Stimulated activated naive B cell treated with anti-CD40 and anti-IgM and Interleukin-4, amounts not matched to agents 10 μg/mL and 1 μg/mL and 100 μg/mL, for 72 hours (primary cell): Measurements from ENCODE around the gene SHB.

Source experiments
- ATAC-seq, 2 donors: fragments of 150-1000 bp; cut with Tn5 transposase; replicated peaks; 2 replicates each; pipeline ENCODE4 v1.10.0; 2021; ENCODE audit warnings: moderate library complexity in 1 of 2
- DNase-seq: peaks from one replicate; pipeline ENCODE4 v3.0.0; 2021
- H3K27ac Mint-ChIP-seq: one replicate; pipeline ENCODE4 v1.8.0; 2022; ENCODE audit warnings: mild to moderate bottlenecking, mixed read lengths
- H3K27me3 Mint-ChIP-seq, 2 donors: one replicate each; pipeline ENCODE4 v1.8.0; 2022; ENCODE audit warnings: mixed read lengths in 2 of 2
- H3K36me3 Mint-ChIP-seq, 2 donors: one replicate each; pipeline ENCODE4 v1.8.0; 2022; ENCODE audit warnings: mixed read lengths in 2 of 2, mild to moderate bottlenecking in 1 of 2
- H3K4me1 Mint-ChIP-seq, 2 donors: one replicate each; pipeline ENCODE4 v1.8.0; 2022; ENCODE audit warnings: mixed read lengths in 2 of 2, mild to moderate bottlenecking in 1 of 2
- H3K4me3 Mint-ChIP-seq, 2 donors: one replicate each; pipeline ENCODE4 v1.8.0; 2022; ENCODE audit warnings: mild to moderate bottlenecking in 2 of 2, mixed read lengths in 2 of 2, moderate library complexity in 1 of 2
- H3K9me3 Mint-ChIP-seq, 2 donors: one replicate each; pipeline ENCODE4 v1.8.0; 2022; ENCODE audit warnings: mixed read lengths in 2 of 2, mild to moderate bottlenecking in 1 of 2

Gene SHB

GRCh38 chr9:38081356-38082108 lies 12.5 kb upstream of the SHB start:
- H3K4me1 Mint-ChIP-seq, result no peaks in the 10 kb centered on the region
- DNase-seq (no peak), ATAC-seq (no peak)
- H3K9me3 Mint-ChIP-seq, result peaks cover 0 to 4% of the 10 kb centered on the region in 2 donors
- peaks cover 32 to 45% of the 10 kb centered on the region in 2 donors for H3K27me3 Mint-ChIP-seq
- H3K36me3 Mint-ChIP-seq, result no peaks in the 10 kb centered on the region
- no peak overlapping the region for H3K4me3 Mint-ChIP-seq
- no peak overlapping the region for H3K27ac Mint-ChIP-seq

GRCh38 chr9:38079461-38080031 lies 10.5 kb upstream of the SHB start:
- no peak overlapping the region for H3K4me3 Mint-ChIP-seq

GRCh38 chr9:38075272-38075671 lies 6.2 kb upstream of the SHB start:
- H3K9me3 Mint-ChIP-seq, result peaks cover 4% of the 10 kb centered on the region in 2 donors
- no peak for DNase-seq
- H3K36me3 Mint-ChIP-seq, result no peaks in the 10 kb centered on the region
- ATAC-seq, result no peak
- H3K27me3 Mint-ChIP-seq, result peaks cover 21 to 34% of the 10 kb centered on the region in 2 donors
- H3K4me1 Mint-ChIP-seq, result no peaks in the 10 kb centered on the region
- H3K4me3 Mint-ChIP-seq, result no peak overlapping the region
- H3K27ac Mint-ChIP-seq, result no peak overlapping the region

More at GRCh38 chr9:38079461-38080031, 10.5 kb upstream of the SHB start:
- H3K36me3 Mint-ChIP-seq, result no peaks in the 10 kb centered on the region
- peaks cover 32 to 37% of the 10 kb centered on the region in 2 donors for H3K27me3 Mint-ChIP-seq
- ATAC-seq, result no peak
- no peak overlapping the region for H3K27ac Mint-ChIP-seq
- DNase-seq, result no peak
- peaks cover 4% of the 10 kb centered on the region in 2 donors for H3K9me3 Mint-ChIP-seq
- no peaks in the 10 kb centered on the region for H3K4me1 Mint-ChIP-seq

- DNase-seq, result no peak
- peaks cover 3 to 4% of the 10 kb centered on the region in 2 donors for H3K4me1 Mint-ChIP-seq
- peaks cover 4% of the 10 kb centered on the region in 2 donors for H3K9me3 Mint-ChIP-seq
- no peak overlapping the region for H3K27ac Mint-ChIP-seq
- no peak overlapping the region for H3K4me3 Mint-ChIP-seq
- no peak for ATAC-seq
- peaks cover 17 to 27% of the 10 kb centered on the region in 2 donors for H3K27me3 Mint-ChIP-seq
- no peaks in the 10 kb centered on the region for H3K36me3 Mint-ChIP-seq
These were observed 5.5 kb upstream of the SHB start for GRCh38 chr9:38074441-38074961.

GRCh38 chr9:38073882-38074281 lies 4.9 kb upstream of the SHB start:
- no peak overlapping the region for H3K27ac Mint-ChIP-seq
- H3K4me3 Mint-ChIP-seq, result no peak overlapping the region
- no peak for ATAC-seq
- H3K4me1 Mint-ChIP-seq, result peaks cover 3 to 6% of the 10 kb centered on the region in 2 donors
- no peaks in the 10 kb centered on the region for H3K36me3 Mint-ChIP-seq
- H3K9me3 Mint-ChIP-seq, result peaks cover 4% of the 10 kb centered on the region in 2 donors
- no peak for DNase-seq
- peaks cover 10 to 21% of the 10 kb centered on the region in 2 donors for H3K27me3 Mint-ChIP-seq

GRCh38 chr9:38071470-38072134 lies 2.6 kb upstream of the SHB start:
- ATAC-seq, result no peak
- peaks cover under 1 to 4% of the 10 kb centered on the region in 2 donors for H3K9me3 Mint-ChIP-seq
- peaks cover 11 to 21% of the 10 kb centered on the region in 2 donors for H3K4me1 Mint-ChIP-seq
- DNase-seq, result no peak
- no peak overlapping the region for H3K27ac Mint-ChIP-seq
- H3K4me3 Mint-ChIP-seq, result no peak overlapping the region
- peaks cover 0 to 3% of the 10 kb centered on the region in 2 donors for H3K36me3 Mint-ChIP-seq
- H3K27me3 Mint-ChIP-seq, result peaks cover 13 to 24% of the 10 kb centered on the region in 2 donors

GRCh38 chr9:38067859-38068681 lies 957 bp downstream of the SHB start:
- H3K4me1 Mint-ChIP-seq, result peaks cover 24 to 43% of the 10 kb centered on the region in 2 donors
- H3K27me3 Mint-ChIP-seq, result peaks cover 37 to 43% of the 10 kb centered on the region in 2 donors
- H3K36me3 Mint-ChIP-seq, result peaks cover 4 to 7% of the 10 kb centered on the region in 2 donors
- H3K27ac Mint-ChIP-seq, result no peak overlapping the region
- ATAC-seq, result no peak
- peak overlapping the region; percentile 82 to 85 for H3K4me3 Mint-ChIP-seq
- no peak for DNase-seq
- no peaks in the 10 kb centered on the region for H3K9me3 Mint-ChIP-seq

- peaks cover 4 to 7% of the 10 kb centered on the region in 2 donors for H3K36me3 Mint-ChIP-seq
- peaks cover 24 to 44% of the 10 kb centered on the region in 2 donors for H3K4me1 Mint-ChIP-seq
- no peaks in the 10 kb centered on the region for H3K9me3 Mint-ChIP-seq
- H3K27me3 Mint-ChIP-seq, result peaks cover 40 to 44% of the 10 kb centered on the region in 2 donors
- H3K27ac Mint-ChIP-seq, result peak overlapping the region; percentile 16
- H3K4me3 Mint-ChIP-seq, result peak overlapping the region; percentile 82 to 85
- ATAC-seq, result no peak
- no peak for DNase-seq
These were observed 1.8 kb downstream of the SHB start for GRCh38 chr9:38066914-38067858.

GRCh38 chr9:38066197-38066913 lies 2.7 kb downstream of the SHB start:
- ATAC-seq (no peak), DNase-seq (no peak)
- peak overlapping the region; percentile 82 to 85 for H3K4me3 Mint-ChIP-seq
- H3K27me3 Mint-ChIP-seq, result peaks cover 43 to 44% of the 10 kb centered on the region in 2 donors
- peaks cover 30 to 50% of the 10 kb centered on the region in 2 donors for H3K4me1 Mint-ChIP-seq
- no peak overlapping the region for H3K27ac Mint-ChIP-seq
- peaks cover 4 to 7% of the 10 kb centered on the region in 2 donors for H3K36me3 Mint-ChIP-seq
- no peaks in the 10 kb centered on the region for H3K9me3 Mint-ChIP-seq

- peaks cover 4 to 7% of the 10 kb centered on the region in 2 donors for H3K36me3 Mint-ChIP-seq
- peak in 1 of 2 donors; percentile 17 for ATAC-seq
- H3K4me3 Mint-ChIP-seq, result peak overlapping the region in 1 of 2 donors; percentile 0
- H3K9me3 Mint-ChIP-seq, result no peaks in the 10 kb centered on the region
- no peak for DNase-seq
- peak overlapping the region; percentile 1 for H3K27ac Mint-ChIP-seq
- H3K27me3 Mint-ChIP-seq, result peaks cover 43 to 44% of the 10 kb centered on the region in 2 donors
- H3K4me1 Mint-ChIP-seq, result peaks cover 32 to 53% of the 10 kb centered on the region in 2 donors
These were observed 3.5 kb downstream of the SHB start for GRCh38 chr9:38065369-38066075.

- no peak overlapping the region for H3K27ac Mint-ChIP-seq
- no peak overlapping the region for H3K4me3 Mint-ChIP-seq
These were observed 4.1 kb downstream of the SHB start for GRCh38 chr9:38064842-38065368.

GRCh38 chr9:38063363-38063707 lies 5.7 kb downstream of the SHB start:
- H3K36me3 Mint-ChIP-seq, result peaks cover 4 to 7% of the 10 kb centered on the region in 2 donors
- H3K4me1 Mint-ChIP-seq, result peaks cover 32 to 53% of the 10 kb centered on the region in 2 donors
- H3K9me3 Mint-ChIP-seq, result no peaks in the 10 kb centered on the region
- ATAC-seq, result no peak
- no peak for DNase-seq
- peaks cover 43 to 44% of the 10 kb centered on the region in 2 donors for H3K27me3 Mint-ChIP-seq
- no peak overlapping the region for H3K4me3 Mint-ChIP-seq
- H3K27ac Mint-ChIP-seq, result no peak overlapping the region

More at GRCh38 chr9:38064842-38065368, 4.1 kb downstream of the SHB start:
- no peak for ATAC-seq
- Mint-ChIP-seq H3K9me3 (no peaks in the 10 kb centered on the region), H3K36me3 (peaks cover 4 to 7% of the 10 kb centered on the region in 2 donors), H3K4me1 (peaks cover 32 to 52% of the 10 kb centered on the region in 2 donors), H3K27me3 (peaks cover 43 to 44% of the 10 kb centered on the region in 2 donors)
- DNase-seq, result no peak
